ENCODE measurements around the gene PRKD3.

DNA sequence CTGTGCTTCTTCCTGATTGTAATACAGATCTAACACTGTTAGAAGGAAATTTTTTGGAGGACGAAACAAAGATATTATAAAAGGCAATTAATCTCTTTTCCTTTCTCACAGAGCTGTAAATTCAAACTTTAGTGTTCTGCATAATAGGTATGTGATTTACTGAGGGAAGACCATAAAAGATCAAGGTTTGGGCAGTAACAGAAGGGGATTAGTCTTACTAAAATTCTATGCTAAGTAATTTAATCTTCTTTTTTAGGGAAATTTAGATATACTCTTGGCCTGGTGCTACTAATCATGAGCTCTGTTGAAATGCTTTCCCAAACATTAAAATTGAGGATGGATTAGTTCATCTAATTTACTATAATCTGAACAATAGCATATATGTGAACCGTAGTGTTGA is 11.0 kb upstream of the PRKD3 start:
- TF ChIP-seq GATA2 (IDR thresholded peaks at IDR 0.05; ENCODE audit: low read depth, low read length), result no peak
- no peak for TF ChIP-seq GATA3 (IDR thresholded peaks at IDR 0.05; ENCODE audit: low read depth, low read length)
